H4 (cell line): ENCODE data around the gene ODC1. TPM values are rescaled to one million over a fixed set of nuclear protein-coding genes. Genes with fewer than 3 reads are reported as not detected.

Source experiments
- DNase-seq: peaks from one replicate; pipeline ENCODE4 v3.0.0-alpha.2; 2015; ENCODE audit warnings: low spot score
- total RNA-seq: library from RNA; depleted of rRNA; stranded (reverse); fragments of >200 nt; shearing (Covaris generic); gene quantifications from 2 replicates; pipeline ENCODE4 v1.2.3, GENCODE V29; 2014

ODC1 gene
- total RNA-seq, 1 experiment from 2014 or later: 123 TPM

GRCh38 chr2:10417551-10418335, 30.4 kb downstream of the ODC1 start:
- no peak for DNase-seq

- no peak for DNase-seq
Observed at GRCh38 chr2:10415640-10416039, 32.5 kb downstream of the ODC1 start.

DNA sequence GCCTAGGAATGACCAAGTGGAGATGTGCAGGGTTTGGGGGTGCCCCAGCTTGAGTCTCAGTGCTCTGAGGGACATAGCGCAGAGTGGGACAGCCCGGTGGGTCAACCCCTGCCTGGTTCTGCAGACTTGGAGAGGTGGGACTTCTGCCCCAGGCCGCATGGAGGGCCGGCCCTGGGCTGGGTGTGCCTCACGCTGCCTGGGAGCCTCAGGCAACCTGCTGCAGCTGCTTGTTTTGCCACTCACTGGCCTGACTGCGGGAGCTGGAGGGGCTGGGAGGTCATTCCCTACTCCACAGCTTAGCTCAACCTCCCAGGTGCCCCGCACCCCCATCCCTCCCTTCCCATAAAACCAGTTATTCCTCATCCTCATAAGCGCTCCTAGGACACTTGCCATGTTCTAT, 33.1 kb downstream of the ODC1 start:
- no peak for DNase-seq

DNA sequence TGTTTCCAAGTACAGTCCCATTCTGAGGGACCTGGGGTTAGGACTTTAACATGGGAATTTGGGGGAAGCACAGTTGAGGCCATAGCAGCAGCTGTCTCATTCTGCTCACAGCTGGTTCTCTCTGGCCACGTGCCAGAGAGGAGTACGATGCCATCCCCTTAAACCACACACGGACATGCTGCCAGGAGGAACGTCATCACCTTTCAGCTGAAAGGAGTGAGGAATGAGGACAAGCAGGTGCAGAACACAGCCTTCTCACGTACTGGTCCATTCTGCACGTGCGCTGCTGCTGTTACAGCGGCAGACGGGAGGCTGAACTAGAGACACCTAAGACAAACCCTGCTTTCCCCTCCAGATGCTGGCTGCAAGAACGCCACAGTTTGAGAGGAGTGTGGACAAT, 33.5 kb downstream of the ODC1 start:
- DNase-seq: no peak

DNA sequence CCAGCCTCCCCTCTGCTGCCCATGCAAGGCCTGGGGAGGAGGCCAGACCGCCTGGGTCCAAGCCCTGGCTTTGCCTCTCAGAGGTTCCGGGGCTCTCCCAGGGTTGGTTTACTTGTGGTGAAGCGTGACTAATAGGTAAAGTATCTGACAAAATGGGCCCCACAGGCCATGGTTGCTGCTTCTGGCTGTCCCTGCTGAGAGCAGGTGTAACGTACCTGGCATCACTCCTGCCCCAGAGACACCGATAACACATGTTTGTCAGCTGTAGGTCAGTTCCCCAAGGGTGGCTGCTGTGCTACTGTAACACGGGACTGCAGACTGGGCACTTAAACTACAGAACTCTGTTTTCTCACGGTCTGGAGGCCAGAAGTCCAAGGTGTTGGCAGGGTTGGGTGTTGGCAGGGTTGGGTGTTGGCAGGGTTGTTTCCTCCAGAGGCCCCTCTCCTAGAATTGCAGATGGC, 34.1 kb downstream of the ODC1 start:
- no peak for DNase-seq

GRCh38 chr2:10413503-10413902, 34.6 kb downstream of the ODC1 start:
- DNase-seq: no peak

DNA sequence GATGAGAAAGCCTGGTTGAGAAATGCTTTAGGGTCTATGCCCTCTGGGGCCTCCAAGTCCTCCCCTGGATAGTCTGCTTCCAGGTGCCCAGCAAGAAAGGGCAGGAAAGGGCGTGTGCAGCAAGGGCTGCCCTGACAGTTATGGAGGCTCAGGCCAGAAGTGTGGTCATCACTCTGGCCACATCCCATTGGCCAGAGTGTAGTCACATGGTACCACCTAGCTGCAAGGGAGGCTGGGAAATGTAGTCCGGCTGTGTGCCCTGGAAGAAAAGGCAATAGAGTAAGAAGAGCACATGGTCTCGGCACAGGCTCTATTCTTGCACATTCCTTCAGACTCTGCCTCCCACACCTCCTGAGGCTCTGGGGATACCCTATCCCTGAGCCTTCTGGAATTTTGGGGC, 35.7 kb downstream of the ODC1 start:
- DNase-seq: no peak

DNA sequence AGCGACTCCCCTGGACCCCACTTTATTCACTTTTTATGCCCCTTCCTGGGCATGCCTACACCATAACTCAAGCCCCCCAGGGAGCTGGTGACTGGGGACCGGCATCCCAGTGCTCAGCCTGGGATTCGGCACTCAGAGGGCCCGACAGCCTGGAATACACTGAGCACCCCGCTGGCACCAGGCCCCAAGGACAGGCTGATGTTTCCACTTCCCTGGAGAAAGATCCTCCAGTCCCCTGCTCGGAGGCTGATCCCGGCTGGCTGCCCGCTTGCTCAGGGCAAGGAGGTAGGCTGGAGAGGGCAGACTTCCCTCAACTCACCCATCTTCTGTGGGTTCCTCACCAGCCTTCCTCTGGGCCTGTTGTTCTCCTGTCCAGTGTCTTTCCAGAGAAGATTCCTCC, 36.6 kb downstream of the ODC1 start:
- no peak for DNase-seq

DNA sequence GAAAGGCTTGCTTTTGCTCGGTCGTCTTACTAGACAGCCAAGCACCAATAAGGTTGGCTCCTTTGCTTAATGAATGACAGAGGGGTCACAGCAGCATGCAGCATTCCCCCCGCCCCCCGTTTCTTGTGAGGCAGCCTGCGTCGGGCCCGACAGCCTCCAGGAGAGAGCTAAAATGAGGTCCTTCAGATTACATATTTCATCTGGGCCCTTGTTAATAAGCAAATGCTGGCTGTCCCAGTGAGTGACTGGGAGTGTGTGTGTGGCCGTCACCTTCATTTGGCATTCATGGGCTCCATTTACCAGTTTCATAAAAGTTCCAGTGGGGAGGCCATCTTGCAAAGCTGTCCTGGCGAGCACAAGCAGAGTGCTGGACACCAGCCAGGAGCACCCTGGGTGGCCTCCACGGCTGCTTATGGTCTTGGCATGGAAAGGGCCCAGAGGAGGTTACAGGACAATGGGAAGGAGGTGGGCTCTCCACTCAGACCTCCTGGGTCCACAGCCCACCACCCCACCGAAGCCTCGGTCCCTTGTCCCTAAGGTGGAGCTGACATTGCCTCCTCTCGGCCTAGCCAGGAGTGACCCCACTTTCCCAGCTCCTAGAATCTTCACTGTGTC, 37.2 kb downstream of the ODC1 start:
- DNase-seq: no peak

DNA sequence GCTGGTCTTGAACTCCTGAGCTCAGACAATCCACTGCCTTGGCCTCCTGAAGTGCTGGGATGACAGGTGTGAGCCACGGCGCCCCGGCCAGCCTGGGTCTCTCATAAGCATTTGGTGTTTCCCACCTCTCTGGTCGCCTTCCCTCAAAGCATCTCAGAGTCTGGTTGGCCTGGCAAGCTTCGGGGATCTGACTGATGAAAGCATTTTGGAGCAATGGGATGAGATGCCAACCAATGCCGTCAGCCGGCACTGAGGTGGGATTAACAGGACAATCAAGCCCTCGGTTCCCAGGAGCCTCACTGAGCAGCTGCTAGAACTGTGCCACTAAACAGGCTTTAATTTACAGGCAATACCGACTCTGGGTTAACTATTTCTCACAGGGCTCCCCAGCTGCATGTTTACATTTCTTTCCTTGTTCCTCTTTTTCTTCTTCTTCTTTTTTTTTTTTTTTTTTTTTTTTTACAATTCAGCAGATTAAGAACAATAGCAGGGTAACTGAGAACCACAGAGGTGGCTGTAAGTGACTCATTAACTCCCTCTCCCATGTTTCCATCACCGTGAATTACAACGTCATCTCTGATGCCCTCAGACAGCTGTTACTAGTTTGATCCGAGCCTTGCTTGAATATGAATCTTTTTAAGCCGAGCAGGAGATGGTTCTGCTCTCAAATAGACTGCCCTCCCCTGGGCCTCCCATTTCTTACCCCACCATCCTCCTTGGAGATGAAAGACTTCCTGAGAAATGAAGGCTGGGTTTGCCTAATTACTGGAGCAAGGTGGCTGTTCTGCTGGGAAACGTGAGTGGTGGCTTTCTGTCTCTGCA, 37.9 kb downstream of the ODC1 start:
- no peak for DNase-seq

DNA sequence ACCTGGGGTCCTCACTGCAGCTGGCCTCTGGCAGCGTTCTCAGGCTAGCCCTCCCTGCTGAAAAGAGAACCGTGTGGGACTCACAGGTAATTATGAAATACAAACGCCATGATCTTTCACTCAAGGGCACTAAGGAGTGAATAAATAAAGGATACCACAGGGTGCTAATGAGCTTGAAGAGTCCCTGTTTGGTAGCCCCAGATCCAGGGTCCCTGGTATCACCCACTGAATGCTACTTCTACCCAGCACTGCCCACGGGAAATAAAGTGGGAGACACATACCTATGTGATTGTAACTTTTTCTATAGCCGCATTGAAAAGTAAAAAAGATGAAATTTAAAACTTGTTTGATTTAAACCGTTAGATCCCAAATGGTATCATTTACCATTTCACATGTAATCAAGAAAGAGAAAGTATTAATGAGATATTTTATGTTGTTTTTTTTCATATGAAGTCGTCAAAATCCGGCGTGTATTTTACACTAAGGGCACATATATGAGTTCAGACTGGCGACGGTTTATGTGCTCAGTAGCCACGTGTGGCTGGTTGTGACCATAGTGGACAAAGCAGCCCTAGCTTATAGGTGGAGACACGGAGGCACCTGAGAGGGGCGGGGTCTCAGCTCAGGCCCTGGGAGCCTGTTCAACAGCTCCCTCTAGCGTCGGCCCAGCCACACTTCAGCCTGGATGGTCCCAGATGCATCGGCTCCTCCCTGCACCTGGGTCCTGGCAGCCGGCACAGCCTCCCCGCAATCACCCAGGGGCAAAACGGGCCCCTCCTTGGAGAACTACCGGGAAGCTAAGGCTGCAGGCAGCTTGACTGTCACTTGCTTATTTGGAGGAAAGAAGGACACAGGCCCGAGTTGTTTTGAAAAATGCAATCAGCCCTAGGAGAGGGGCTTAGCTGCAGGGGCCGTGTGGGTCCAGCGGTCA, 39.2 kb downstream of the ODC1 start:
- peak; percentile 80 for DNase-seq

GRCh38 chr2:10407841-10408648, 40.1 kb downstream of the ODC1 start:
- peak; percentile 91 for DNase-seq

- DNase-seq: no peak
Observed at GRCh38 chr2:10407432-10407831, 40.7 kb downstream of the ODC1 start.

- no peak for DNase-seq
Observed at GRCh38 chr2:10406491-10407188, 41.5 kb downstream of the ODC1 start.

- DNase-seq: no peak
Observed at GRCh38 chr2:10406016-10406415, 42.1 kb downstream of the ODC1 start.

DNA sequence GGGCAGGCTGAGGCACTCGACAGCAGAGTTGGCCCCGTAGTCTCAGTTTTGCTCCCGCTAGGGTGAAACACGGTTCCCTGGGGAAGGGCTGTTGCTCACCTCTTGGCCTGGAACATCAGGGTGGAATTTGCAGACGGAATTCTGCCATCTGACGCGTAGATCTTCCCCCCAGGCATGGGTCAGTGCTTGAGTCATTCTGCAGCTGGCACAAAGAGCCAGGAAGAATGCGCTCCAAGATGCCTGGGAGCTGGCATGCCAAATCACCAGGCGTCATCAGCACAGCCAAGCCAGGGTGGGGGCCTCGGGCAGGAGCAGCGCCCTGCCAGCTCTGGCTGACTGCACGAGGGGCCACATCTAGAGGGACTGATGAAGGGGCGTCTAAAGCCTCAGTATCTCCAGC, 42.7 kb downstream of the ODC1 start:
- DNase-seq: peak; percentile 91

GRCh38 chr2:10404324-10405143, 43.6 kb downstream of the ODC1 start:
- no peak for DNase-seq

- no peak for DNase-seq
Observed at GRCh38 chr2:10402653-10403215, 45.4 kb downstream of the ODC1 start.
